GM12878 (cell line): ENCODE measurements around the gene ARL5C. TPM values are rescaled to one million over a fixed set of nuclear protein-coding genes. Genes with fewer than 3 reads are reported as not detected.

ENCODE experiments used
- ATAC-seq: fragments of 200-7000 bp; cut with Tn5 transposase; 3 replicates; pipeline ENCODE4 v1.9.1; 2020; ENCODE audit warnings: mild to moderate bottlenecking, moderate library complexity
- BruUV-seq: library from RNA; stranded (reverse); fragments of 400-500 nt; replicated peaks from 2 replicates; lab custom pipeline; 2021; lab: Mats Ljungman, UMichigan
- CTCF ChIA-PET: fragments of 300-600 bp; sonication (Branson Sonifier 250); formaldehyde crosslinking; extraction: SDS; loops from one replicate; lab custom pipeline; 2021; ENCODE audit warnings: inconsistent platforms; lab: Yijun Ruan, JAX
- POLR2A ChIA-PET: fragments of 350-600 bp; formaldehyde crosslinking; extraction: SDS; loops from one replicate; lab custom pipeline; 2021; ENCODE audit warnings: inconsistent platforms; lab: Charles Lee
- RAD21 ChIA-PET: fragments of 300-600 bp; sonication (Branson Sonifier 250); formaldehyde crosslinking; loops from one replicate; lab custom pipeline; 2023; ENCODE audit warnings: antibody characterized with exemption; ENCODE audit not compliant: unreplicated experiment; lab: Charles Lee
- SMC1A ChIA-PET: fragments of 300-600 bp; sonication (Branson Sonifier 250); formaldehyde crosslinking; loops from one replicate; lab custom pipeline; 2023; ENCODE audit not compliant: unreplicated experiment, uncharacterized antibody; lab: Charles Lee
- DNase-seq: peaks from one replicate; pipeline ENCODE4 v3.0.0-alpha.2; 2011; ENCODE audit warnings: low read depth, low spot score
- FAIRE-seq: peaks from 3 replicates; lab custom pipeline; 2011; peaks lifted over from hg19 to GRCh38; lab: Jason Lieb, UNC
- H2AFZ ChIP-seq: 2 replicates; pipeline ENCODE4 v1.6.0; 2011; ENCODE audit warnings: low read depth, low read length, control low read depth; ENCODE audit not compliant: control insufficient read depth
- H3K27ac ChIP-seq: 2 replicates; pipeline ENCODE4 v1.5.1; 2011; ENCODE audit warnings: control low read depth; ENCODE audit not compliant: control insufficient read depth, insufficient read depth
- H3K27me3 ChIP-seq, 2 experiments: replicated peaks in 1 of 2; 2 replicates each; pipeline versions ENCODE4 v1.6.0 to v1.6.1; 2011; ENCODE audit warnings: low read length in 1 of 2; ENCODE audit not compliant: control insufficient read depth in 2 of 2, insufficient read depth in 2 of 2
- H3K36me3 ChIP-seq, 2 experiments: 2 replicates each; pipeline ENCODE4 v1.5.1; 2011; ENCODE audit warnings: low read length in 1 of 2; ENCODE audit not compliant: control insufficient read depth in 2 of 2, insufficient read depth in 2 of 2
- H3K4me1 ChIP-seq: 2 replicates; pipeline ENCODE4 v1.6.1; 2011; ENCODE audit warnings: mild to moderate bottlenecking, low read length, moderate library complexity, mixed read lengths; ENCODE audit not compliant: control insufficient read depth, insufficient read depth
- H3K4me2 ChIP-seq: 2 replicates; pipeline ENCODE4 v1.6.0; 2011; ENCODE audit warnings: control low read depth; ENCODE audit not compliant: control insufficient read depth, insufficient read depth
- H3K4me3 ChIP-seq: fragments of 200-600 bp; sonication (generic); 2 replicates; pipeline ENCODE4 v1.5.1; 2016
- H3K79me2 ChIP-seq: 2 replicates; pipeline ENCODE4 v1.6.0; 2011; ENCODE audit warnings: low read length; ENCODE audit not compliant: control insufficient read depth, insufficient read depth
- H3K9ac ChIP-seq: 2 replicates; pipeline ENCODE4 v1.8.0; 2011; ENCODE audit warnings: low read length, control low read depth, mixed read lengths; ENCODE audit not compliant: control insufficient read depth, insufficient read depth
- H3K9me3 ChIP-seq: replicated peaks from 3 replicates; pipeline ENCODE4 v1.5.1; 2011; ENCODE audit warnings: mild to moderate bottlenecking, low read length; ENCODE audit not compliant: control insufficient read depth, insufficient read depth
- H4K20me1 ChIP-seq: 2 replicates; pipeline ENCODE4 v1.6.0; 2011; ENCODE audit not compliant: control insufficient read depth, insufficient read depth
- BCL11A ChIP-seq: IDR thresholded peaks from 2 replicates; pipeline ENCODE4 v1.6.1; 2011; ENCODE audit warnings: low read depth, low read length
- NFYA ChIP-seq: IDR thresholded peaks from 2 replicates; pipeline ENCODE4 v1.6.1; 2011; ENCODE audit warnings: low read depth, mild to moderate bottlenecking, low read length, improper control_type of control experiment, borderline replicate concordance
- POLR2A ChIP-seq: IDR thresholded peaks from 2 replicates; pipeline ENCODE4 v1.6.1; 2011; ENCODE audit warnings: low read depth, mild to moderate bottlenecking, low read length
- PRDM15 ChIP-seq: fragments of 450-650 bp; formaldehyde crosslinking; IDR thresholded peaks from 2 replicates; pipeline ENCODE4 v1.4.0; 2020; ENCODE audit warnings: mild to moderate bottlenecking, moderate library complexity
- RAD21 ChIP-seq: IDR thresholded peaks from 2 replicates; pipeline ENCODE4 v1.6.1; 2011; ENCODE audit warnings: mild to moderate bottlenecking, low read depth, low read length, moderate library complexity; ENCODE audit not compliant: insufficient read depth
- RELA ChIP-seq: fragments of 450-650 bp; IDR thresholded peaks from 2 replicates; pipeline ENCODE4 v1.8.0; 2014; ENCODE audit warnings: borderline replicate concordance; ENCODE audit not compliant: partially characterized antibody
- RELB ChIP-seq: fragments of 450-650 bp; IDR thresholded peaks from 2 replicates; pipeline ENCODE4 v1.6.1; 2017; ENCODE audit warnings: low read depth, mild to moderate bottlenecking, moderate library complexity
- TCF3 ChIP-seq: IDR thresholded peaks from 2 replicates; pipeline ENCODE4 v1.6.1; 2012; ENCODE audit warnings: low read depth, mild to moderate bottlenecking, low read length, borderline replicate concordance; ENCODE audit not compliant: insufficient read depth
- YBX1 ChIP-seq: fragments of 450-650 bp; IDR thresholded peaks from 2 replicates; pipeline ENCODE4 v1.6.1; 2016; ENCODE audit warnings: antibody characterized with exemption
- WGBS: methylation state at CpG from one replicate; pipeline ENCODE4 v1.1.6; 2016; ENCODE audit warnings: low lambda C conversion rate; ENCODE audit not compliant: insufficient replicate concordance, insufficient coverage; ENCODE audit errors: missing lambda C conversion rate; 5-methylcytosine and 5-hydroxymethylcytosine counted together
- in situ Hi-C: fragments of 300-500 bp; cut with MboI; formaldehyde crosslinking; loops from 9 replicates; pipeline ENCODE4 v1.14.3; 2018; ENCODE audit warnings: mixed read lengths
- intact Hi-C: fragments of 100-400 bp; cut with micrococcal nuclease; formaldehyde crosslinking; loops from one replicate; pipeline ENCODE4 v1.14.2; 2022; ENCODE audit not compliant: unreplicated experiment
- polyA plus RNA-seq, 11 experiments: library from polyadenylated mRNA; depleted of rRNA in 4 of 11; unstranded in 6 of 11; stranded (reverse) in 5 of 11; fragments of >200 nt; fragmentation: Nextera tagmentation in 4 of 11; fragmentation: Illumina TruSeq in 1 of 11; extraction: Ambion mirVana in 4 of 11; extraction: Trizol in 1 of 11; gene quantifications; 1 replicate in 1 of 11; 2 replicates in 10 of 11; pipeline versions ENCODE4 v1.2.1 to v1.2.3, GENCODE V29; 2011 to 2016; ENCODE audit warnings: inconsistent platforms in 2 of 11, missing spikeins in 2 of 11, low read depth in 1 of 11
- total RNA-seq, 4 experiments: library from RNA; depleted of rRNA in 3 of 4; stranded (reverse); fragments of >200 nt in 3 of 4; fragmentation: Illumina TruSeq in 1 of 4; extraction: Trizol in 1 of 4; gene quantifications; 2 replicates each; pipeline versions ENCODE4 v1.2.1 to v1.2.3, GENCODE V29; 2013 to 2021

The ARL5C gene
- total and polyA plus RNA-seq, 10 of the 15 experiments (the other 5 are each of a cell fraction or from before 2014, with no cell fraction given), result not detected

GRCh38 chr17:39173526-39174274, 7.7 kb upstream of the ARL5C start:
- Histone ChIP-seq H4K20me1 (no peaks in the 10 kb centered on the region), H3K4me3 (no peak overlapping the region), H2AFZ (no peak overlapping the region), H3K4me2 (no peak overlapping the region), H3K79me2 (no peaks in the 10 kb centered on the region), H3K27me3 (no peaks in the 10 kb centered on the region), H3K27ac (no peak overlapping the region), H3K4me1 (no peaks in the 10 kb centered on the region), H3K36me3 (peaks cover 2 to 4% of the 10 kb centered on the region in 2 experiments; a peak in 2 of 4 replicates), H3K9me3 (no peaks in the 10 kb centered on the region), H3K9ac (no peak overlapping the region)
- WGBS, result 58% methylated on average over 10 of the region's 10 CpGs
- no TSS peak for BruUV-seq
- ChIA-PET POLR2A (interaction anchor here (1.1 kb wide), 2 partner anchors 9 to 20 kb away, joined by 3 read pairs; no protein-coding TSS in a partner anchor), SMC1A (interaction anchor here (0.9 to 3.9 kb wide), 3 partner anchors 7 to 71 kb away, joined by 4 to 26 read pairs (median 8); partner anchors contain the start of gene ARL5C), RAD21 (interaction anchor here (1.0 to 3.4 kb wide), 7 partner anchors 9 to 192 kb away, joined by 3 to 37 read pairs (median 8); no protein-coding TSS in a partner anchor), CTCF (interaction anchor here (0.6 to 8.9 kb wide), 20 partner anchors 8 to 277 kb away, joined by 3 to 117 read pairs (median 4); partner anchors contain the start of genes ARL5C and RPL19)
- no peak for DNase-seq
- TF ChIP-seq RELA (no peak), BCL11A (no peak), TCF3 (no peak), RELB (no peak), YBX1 (no peak), NFYA (no peak), PRDM15 (CRISPR knock-in tag) (no peak), POLR2A (no peak), RAD21 (no peak)
- in situ Hi-C loops (no loop called here), intact Hi-C loops (no loop called here)
- no peak for ATAC-seq
- FAIRE-seq, result no peak
